MM.1S (cell line): Measurements from ENCODE around the gene VGF.
A peak's percentile ranks its signal among the peaks of the same experiment; 100 is the strongest.

Source experiments
- DNase-seq: peaks from one replicate; pipeline ENCODE4 v3.0.0-alpha.2; 2015
- H2AFZ ChIP-seq: fragments of 300-600 bp; sonication (generic); 2 replicates; pipeline ENCODE4 v1.6.0; 2016; ENCODE audit warnings: antibody characterized with exemption, low read length
- H3F3A ChIP-seq: fragments of 300-600 bp; sonication (generic); 2 replicates; pipeline ENCODE4 v1.6.1; 2016; ENCODE audit warnings: mild to moderate bottlenecking, antibody characterized with exemption, low read length, moderate library complexity, mixed read lengths; ENCODE audit not compliant: insufficient read depth
- H3K27ac ChIP-seq: fragments of 300-600 bp; sonication (generic); 2 replicates; pipeline ENCODE4 v1.5.1; 2016; ENCODE audit warnings: mild to moderate bottlenecking, low read length
- H3K27me3 ChIP-seq: fragments of 300-600 bp; sonication (generic); replicated peaks from 2 replicates; pipeline ENCODE4 v1.6.0; 2016; ENCODE audit warnings: low read length; ENCODE audit not compliant: insufficient read depth
- H3K36me3 ChIP-seq: fragments of 300-600 bp; sonication (generic); replicated peaks from 2 replicates; pipeline ENCODE4 v1.6.1; 2016; ENCODE audit warnings: mild to moderate bottlenecking, low read length, mixed read lengths; ENCODE audit not compliant: insufficient read depth
- H3K4me1 ChIP-seq: fragments of 300-600 bp; sonication (generic); 2 replicates; pipeline ENCODE4 v1.6.1; 2016; ENCODE audit warnings: low read length, mixed read lengths
- H3K4me2 ChIP-seq: fragments of 300-600 bp; sonication (generic); 2 replicates; pipeline ENCODE4 v1.6.0; 2016; ENCODE audit warnings: low read depth, low read length
- H3K4me3 ChIP-seq: fragments of 300-600 bp; sonication (generic); 2 replicates; pipeline ENCODE4 v1.5.1; 2016; ENCODE audit warnings: low read length, mixed read lengths
- H3K79me2 ChIP-seq: fragments of 300-600 bp; sonication (generic); 2 replicates; pipeline ENCODE4 v1.6.1; 2016; ENCODE audit warnings: mixed run types, low read length, mixed read lengths
- H3K9ac ChIP-seq: fragments of 300-600 bp; sonication (generic); 2 replicates; pipeline ENCODE4 v1.6.1; 2016; ENCODE audit warnings: low read length, mixed read lengths
- H3K9me2 ChIP-seq: fragments of 300-600 bp; sonication (generic); replicated peaks from 2 replicates; pipeline ENCODE4 v1.6.1; 2016; ENCODE audit warnings: mild to moderate bottlenecking, low read length, mixed read lengths; ENCODE audit not compliant: insufficient read depth
- H3K9me3 ChIP-seq: fragments of 300-600 bp; sonication (generic); replicated peaks from 2 replicates; pipeline ENCODE4 v1.6.1; 2016; ENCODE audit warnings: mild to moderate bottlenecking, low read length, mixed read lengths; ENCODE audit not compliant: insufficient read depth
- H4K20me1 ChIP-seq: fragments of 300-600 bp; sonication (generic); 2 replicates; pipeline ENCODE4 v1.6.1; 2016; ENCODE audit warnings: mild to moderate bottlenecking, low read length, moderate library complexity, mixed read lengths; ENCODE audit not compliant: insufficient read depth
- CTCF ChIP-seq: fragments of 300-600 bp; sonication (generic); IDR thresholded peaks from 2 replicates; pipeline ENCODE4 v1.5.1; 2016; ENCODE audit warnings: antibody characterized with exemption, low read length, mixed read lengths
- EZH2 ChIP-seq: fragments of 300-600 bp; sonication (generic); optimal IDR thresholded peaks from 2 replicates; pipeline ENCODE3; 2017; ENCODE audit warnings: low read depth, mild to moderate bottlenecking, antibody characterized with exemption, low read length, mixed read lengths
- EZH2phosphoT487 ChIP-seq: fragments of 300-600 bp; sonication (generic); IDR thresholded peaks from 2 replicates; pipeline ENCODE4 v1.6.1; 2018; ENCODE audit warnings: antibody characterized with exemption, low read length

The VGF gene

GRCh38 chr7:101170617-101171441, 5.5 kb upstream of the VGF start:
- no peaks in the 10 kb centered on the region for H3F3A ChIP-seq
- no peaks in the 10 kb centered on the region for H3K79me2 ChIP-seq
- no peak overlapping the region for H3K9ac ChIP-seq
- no peak for DNase-seq
- H3K27me3 ChIP-seq: peaks cover 91% of the 10 kb centered on the region
- no peak overlapping the region for H2AFZ ChIP-seq
- H3K9me3 ChIP-seq: no peaks in the 10 kb centered on the region
- H3K27ac ChIP-seq: no peak overlapping the region
- peaks cover 5% of the 10 kb centered on the region; the same call in 1 of the 2 replicates for H3K4me1 ChIP-seq
- H3K4me2 ChIP-seq: no peak overlapping the region
- no peaks in the 10 kb centered on the region for H3K36me3 ChIP-seq
- no peaks in the 10 kb centered on the region for H3K9me2 ChIP-seq
- TF ChIP-seq EZH2phosphoT487: no peak
- TF ChIP-seq EZH2: no peak
- no peak for TF ChIP-seq CTCF
- H3K4me3 ChIP-seq: no peak overlapping the region
- no peaks in the 10 kb centered on the region for H4K20me1 ChIP-seq

- Histone ChIP-seq H3K79me2 (no peaks in the 10 kb centered on the region), H4K20me1 (no peaks in the 10 kb centered on the region), H3K9me2 (no peaks in the 10 kb centered on the region), H2AFZ (no peak overlapping the region), H3K4me2 (peak overlapping the region; percentile 51; the same call in 1 of the 2 replicates), H3K36me3 (no peaks in the 10 kb centered on the region), H3K9me3 (no peaks in the 10 kb centered on the region), H3K4me1 (peaks cover 7% of the 10 kb centered on the region; the same call in 1 of the 2 replicates), H3F3A (no peaks in the 10 kb centered on the region), H3K4me3 (no peak overlapping the region; the same call in 1 of the 2 replicates), H3K27me3 (peaks cover 87% of the 10 kb centered on the region), H3K27ac (no peak overlapping the region), H3K9ac (no peak overlapping the region)
- peak; percentile 53 for DNase-seq
- TF ChIP-seq CTCF (peak; percentile 95), EZH2 (no peak), EZH2phosphoT487 (no peak)
These were observed 4.6 kb upstream of the VGF start for GRCh38 chr7:101169838-101170551.

GRCh38 chr7:101169110-101169837, 3.9 kb upstream of the VGF start:
- Histone ChIP-seq H3K36me3 (no peaks in the 10 kb centered on the region), H3K4me2 (peak overlapping the region; percentile 51; the same call in 1 of the 2 replicates), H3K27ac (no peak overlapping the region), H3F3A (no peaks in the 10 kb centered on the region), H2AFZ (no peak overlapping the region), H3K9ac (no peak overlapping the region), H3K79me2 (no peaks in the 10 kb centered on the region), H3K4me1 (peaks cover 7% of the 10 kb centered on the region; the same call in 1 of the 2 replicates), H3K4me3 (no peak overlapping the region; the same call in 1 of the 2 replicates), H3K9me3 (no peaks in the 10 kb centered on the region), H3K27me3 (peaks cover 89% of the 10 kb centered on the region), H3K9me2 (no peaks in the 10 kb centered on the region), H4K20me1 (no peaks in the 10 kb centered on the region)
- DNase-seq: no peak
- no peak for TF ChIP-seq EZH2
